ENCODE measurements around the gene TSSK2.

TSSK2 gene

DNA sequence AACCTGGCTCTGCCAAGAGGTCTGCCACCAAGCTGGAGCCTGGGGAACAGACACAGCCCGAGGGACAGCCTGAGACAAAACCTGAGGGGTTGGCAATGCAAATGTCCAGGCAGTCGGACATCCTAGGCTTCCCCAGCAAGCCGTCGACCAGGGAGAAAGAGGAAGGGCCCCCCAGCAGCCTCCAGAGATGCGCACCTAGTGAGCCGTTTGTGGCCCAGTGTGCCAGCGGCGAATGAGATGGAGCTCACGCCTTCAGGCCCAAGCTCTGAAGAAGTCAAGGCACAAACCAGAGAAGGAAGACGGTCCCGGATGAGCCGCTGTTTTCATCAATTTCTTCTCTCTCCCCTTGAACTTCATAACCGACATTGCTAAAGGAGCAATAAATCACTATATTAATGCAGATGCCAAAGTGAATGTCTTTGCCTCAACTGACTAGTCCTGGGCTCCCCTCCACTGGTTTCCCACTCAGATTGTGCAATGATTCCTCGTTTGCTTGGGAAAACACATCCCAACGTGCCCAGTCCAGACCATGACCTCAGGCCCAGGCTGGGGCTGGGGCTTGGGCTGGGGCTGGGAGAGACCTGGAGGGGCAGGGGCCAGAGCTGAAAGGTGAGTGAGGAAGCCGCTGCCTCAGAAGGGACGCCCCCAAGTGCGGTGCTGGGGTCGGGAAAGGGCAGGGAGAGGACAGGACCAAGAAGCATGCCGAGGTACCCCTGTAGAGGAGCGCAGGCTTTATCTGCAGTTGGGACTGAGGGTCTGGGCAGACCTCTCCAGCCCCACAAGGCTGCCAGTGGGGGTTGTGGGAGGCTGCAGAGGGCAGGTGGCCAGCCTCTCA, 5.4 kb upstream of the TSSK2 start:
- DNase-seq: no peak

DNA sequence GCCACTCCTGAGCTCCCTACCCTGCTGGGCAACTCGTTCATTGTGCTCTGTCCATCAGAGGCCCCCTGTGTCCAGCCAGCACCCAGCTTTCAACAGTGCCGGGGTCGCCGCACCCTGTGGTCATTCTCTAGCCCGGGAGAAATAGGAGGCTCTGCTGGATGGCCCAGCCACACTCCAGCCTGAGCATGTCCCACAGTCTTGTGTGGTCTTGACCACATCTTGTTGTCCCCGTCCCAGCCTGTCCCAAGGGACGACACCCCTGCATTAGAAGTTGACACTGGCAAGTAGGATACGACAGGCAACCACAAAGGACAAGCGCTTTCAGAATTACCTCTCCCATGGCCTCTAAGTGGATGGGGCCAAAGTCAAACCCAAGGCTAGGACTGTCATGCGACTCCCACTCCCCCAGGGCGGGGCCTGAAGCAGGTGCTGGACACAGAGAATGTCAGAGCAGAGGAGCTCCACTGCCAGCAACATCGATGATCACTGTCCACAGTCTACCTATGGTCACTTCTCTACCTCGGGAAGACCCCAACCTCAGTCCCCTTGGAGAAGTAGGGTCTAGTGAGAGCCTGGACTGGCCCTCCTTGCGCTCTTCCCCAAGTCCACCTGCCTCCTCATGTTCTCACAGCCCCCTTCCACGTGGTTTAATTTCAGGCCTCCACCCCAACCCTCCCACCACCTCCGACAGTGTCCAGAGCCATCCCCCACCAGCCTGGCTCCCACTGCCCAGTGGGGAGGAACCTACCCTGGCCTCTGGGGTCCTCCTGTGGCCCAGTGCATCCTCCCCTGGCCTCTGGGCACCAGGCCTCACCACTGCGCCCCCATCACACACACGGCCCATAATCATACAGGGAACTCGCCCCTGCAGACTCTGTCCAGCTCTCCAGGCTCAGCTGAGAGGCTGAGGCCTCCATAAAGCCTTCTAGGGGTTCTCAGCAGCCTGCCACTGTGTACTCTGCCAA, 4.5 kb upstream of the TSSK2 start:
- no peak for DNase-seq

DNA sequence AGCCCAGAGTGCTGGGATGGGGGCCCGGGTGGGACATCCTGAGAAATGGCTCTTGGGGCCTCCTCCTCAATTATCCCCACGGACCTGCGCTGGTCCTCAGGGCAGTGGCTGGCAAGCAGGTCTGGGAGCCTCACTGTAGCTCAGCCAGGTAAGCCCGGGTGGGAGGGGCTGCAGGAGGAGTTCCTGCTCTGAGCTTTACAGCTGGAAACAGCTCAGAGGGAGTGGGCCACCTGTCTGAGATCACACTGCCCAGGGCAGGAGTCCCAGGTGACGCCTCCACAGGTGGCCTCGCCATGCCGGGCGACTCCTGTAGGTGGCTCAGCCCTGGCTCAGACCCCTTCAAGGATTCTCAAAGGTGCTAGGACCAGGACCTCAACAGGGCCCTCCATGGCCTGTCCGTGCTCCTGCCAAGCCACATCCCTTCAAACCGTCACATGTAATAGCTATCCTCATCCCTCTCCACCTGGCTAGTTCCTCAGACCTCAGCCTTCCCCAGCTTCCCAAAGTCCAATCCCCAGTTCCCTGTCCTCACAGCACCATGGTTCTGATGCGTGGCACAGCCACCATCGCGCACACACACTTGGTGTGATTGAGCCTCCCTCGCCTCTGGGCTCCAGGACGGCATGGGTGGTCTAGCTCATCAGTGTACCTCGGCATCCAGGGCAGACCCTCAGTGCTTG, 3.6 kb upstream of the TSSK2 start:
- DNase-seq: no peak

DNA sequence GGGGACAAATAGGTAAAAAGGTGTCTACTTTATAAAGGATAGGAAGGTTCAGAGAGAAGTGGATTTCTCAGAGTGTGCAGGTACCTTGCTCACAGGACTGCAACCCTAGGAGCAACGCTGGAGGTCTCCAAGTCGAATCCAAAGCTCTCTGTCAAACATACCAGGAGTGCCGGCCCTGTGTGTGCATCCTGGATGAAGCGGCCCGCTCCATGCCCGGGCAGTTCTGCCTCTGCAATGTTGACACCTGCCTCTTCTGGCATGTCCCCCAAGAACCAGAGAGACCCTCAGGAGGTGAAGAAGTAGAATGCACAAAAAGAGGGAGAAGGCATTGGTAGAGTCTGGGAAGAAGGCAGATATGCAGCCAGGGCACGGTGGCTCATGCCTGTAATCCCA, 3.1 kb upstream of the TSSK2 start:
- no peak for DNase-seq

DNA sequence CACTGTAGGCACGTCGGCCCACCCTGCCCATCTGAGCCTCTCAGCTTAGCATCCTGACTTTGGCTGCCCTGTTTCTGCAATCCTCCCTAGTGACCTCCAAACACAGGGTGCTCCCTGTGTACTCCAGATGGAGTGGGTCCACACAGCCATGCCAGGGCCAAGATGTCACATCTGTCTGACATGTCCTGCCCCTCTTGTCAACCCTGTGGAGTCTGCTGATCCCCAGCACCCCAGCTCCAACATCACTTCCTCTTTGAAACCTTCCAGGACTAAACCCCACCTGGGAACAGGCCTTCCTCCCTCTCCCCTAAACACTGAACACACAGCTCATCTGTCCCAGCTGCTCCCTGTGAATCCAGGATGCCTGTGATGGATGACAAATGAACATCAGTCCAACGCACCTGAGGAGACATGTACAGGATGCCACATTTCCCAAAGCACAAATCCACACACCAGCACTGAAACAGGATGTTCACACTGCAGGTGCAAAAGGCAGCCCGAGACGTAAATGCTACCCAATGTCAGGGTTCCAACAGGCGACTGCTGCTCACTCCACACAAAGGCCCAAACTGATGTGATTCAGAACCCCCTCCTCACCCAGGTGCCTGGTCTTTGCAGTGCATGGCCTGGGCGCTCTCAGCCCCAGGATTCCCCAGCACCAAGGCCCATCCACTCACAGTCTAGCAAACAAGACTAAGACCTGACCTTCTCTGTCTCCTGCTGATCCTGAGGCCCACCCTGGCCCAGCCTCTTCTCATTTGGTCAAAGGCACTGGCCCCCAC, 2.0 kb upstream of the TSSK2 start:
- no peak for DNase-seq

DNA sequence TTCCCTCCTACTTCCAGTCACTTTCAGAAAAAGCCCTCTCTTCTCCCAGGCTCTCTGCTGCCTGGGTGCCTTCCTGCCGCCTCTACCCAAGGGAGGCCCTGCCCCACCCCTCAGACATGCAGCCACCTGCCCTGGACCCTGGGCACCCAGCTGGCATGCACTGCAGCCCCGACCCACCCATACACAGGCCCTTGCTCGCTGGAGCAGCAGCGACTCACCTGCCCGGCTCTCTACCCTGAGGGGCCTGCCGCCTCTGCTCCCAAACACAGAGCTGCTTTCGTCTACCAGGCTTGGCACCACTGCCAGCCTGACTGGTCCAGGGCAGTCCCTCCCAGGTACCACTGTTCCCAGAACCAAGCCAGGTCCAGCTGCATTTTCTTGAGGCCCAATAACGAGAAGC, 1.2 kb upstream of the TSSK2 start:
- no peak for DNase-seq

DNA sequence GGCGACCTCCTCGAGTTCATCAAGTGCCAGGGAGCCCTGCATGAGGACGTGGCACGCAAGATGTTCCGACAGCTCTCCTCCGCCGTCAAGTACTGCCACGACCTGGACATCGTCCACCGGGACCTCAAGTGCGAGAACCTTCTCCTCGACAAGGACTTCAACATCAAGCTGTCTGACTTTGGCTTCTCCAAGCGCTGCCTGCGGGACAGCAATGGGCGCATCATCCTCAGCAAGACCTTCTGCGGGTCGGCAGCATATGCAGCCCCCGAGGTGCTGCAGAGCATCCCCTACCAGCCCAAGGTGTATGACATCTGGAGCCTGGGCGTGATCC, 542 bp downstream of the TSSK2 start:
- DNase-seq: no peak

DNA sequence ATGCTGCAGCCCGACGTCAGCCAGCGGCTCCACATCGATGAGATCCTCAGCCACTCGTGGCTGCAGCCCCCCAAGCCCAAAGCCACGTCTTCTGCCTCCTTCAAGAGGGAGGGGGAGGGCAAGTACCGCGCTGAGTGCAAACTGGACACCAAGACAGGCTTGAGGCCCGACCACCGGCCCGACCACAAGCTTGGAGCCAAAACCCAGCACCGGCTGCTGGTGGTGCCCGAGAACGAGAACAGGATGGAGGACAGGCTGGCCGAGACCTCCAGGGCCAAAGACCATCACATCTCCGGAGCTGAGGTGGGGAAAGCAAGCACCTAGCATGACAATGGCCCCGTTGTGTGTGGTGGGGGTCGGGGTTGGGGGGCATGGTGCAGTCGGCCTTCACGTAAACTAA, 1.0 kb downstream of the TSSK2 start:
- no peak for DNase-seq

DNA sequence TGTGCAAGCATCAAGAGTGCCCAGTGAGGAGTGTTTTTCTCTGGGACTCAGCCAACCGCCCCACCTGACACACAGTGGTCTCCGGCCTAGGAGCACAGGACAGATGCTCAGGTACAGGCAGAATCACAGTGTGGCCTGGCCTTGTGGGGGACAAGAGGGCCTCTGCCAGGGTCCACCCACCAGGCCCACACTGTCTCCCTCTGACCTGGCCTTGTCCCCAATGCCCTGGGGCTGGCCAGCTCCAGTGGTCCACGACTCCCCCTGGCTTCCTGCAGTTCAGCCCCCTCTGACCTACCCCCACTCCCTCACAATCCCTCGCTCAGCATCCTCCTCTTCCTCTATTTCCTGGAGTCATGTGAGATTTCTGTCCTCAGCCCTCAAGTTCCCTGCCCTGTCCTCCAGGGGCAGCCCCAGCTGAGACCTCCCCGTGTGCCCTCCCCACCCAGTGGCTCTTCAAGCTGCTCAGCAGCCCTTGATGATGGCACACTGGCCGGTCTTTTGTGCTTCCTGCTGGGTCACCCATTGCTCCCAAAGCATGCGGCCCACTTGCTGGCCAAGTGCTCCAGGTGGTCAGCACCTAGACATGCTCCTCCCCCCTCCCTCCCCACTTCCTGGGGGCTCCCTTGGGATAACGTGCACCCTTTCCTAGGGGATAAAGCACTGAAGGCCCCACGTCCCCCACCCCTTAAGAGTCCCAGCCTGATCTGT, 1.7 kb downstream of the TSSK2 start:
- no peak for DNase-seq

DNA sequence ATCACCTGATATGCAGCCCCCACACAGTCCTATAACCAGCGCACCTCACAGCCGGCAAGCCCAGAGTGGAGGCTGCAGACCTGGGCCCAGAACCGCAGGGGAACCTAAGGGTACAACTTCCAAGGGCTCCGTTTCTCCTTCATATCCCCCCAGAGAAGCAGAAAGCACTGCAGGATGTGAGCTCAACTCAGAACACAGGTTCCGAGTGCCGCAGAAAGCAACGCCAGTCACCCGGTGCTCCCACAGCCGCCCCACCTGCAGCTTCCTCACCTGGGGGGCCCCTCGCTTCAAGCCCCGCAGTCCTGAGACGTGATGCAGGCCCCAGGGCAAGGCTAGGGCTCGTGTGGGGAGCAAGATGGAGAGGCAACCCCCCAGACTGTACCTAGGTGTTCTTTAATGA, 2.5 kb downstream of the TSSK2 start:
- DNase-seq: no peak

DNA sequence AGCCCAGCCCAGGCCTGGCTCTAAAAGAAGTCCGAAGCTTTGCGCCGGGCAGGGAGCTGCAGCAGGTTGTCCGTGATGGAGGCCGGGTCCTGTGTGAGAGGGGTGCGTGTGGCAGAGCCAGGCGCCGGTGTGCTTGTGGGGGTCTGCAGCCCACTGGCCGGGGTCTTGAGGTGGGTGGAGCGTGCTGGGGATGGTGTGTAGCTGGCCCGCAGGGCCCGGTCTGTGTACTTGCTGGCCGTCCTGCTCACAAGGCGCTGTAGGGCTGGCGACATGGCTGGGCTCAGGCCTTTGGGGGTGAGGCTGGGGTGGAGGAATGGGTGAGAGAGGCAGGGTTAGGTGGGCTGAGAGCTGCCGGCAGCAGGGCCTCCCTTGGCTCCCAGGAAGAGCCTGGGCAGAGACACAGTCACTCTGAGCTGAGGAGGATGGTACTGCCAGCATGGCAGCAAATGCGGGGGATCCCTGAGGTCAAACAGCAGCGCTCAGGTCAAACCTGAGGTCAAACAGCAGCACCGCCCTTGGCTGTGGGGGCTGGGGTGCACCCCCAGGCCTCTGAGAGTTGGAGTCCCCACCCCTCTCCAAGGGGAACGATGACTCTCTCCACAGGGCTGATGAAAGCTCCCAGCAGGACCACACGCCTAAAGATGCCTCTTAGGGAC, 3.2 kb downstream of the TSSK2 start:
- no peak for DNase-seq

DNA sequence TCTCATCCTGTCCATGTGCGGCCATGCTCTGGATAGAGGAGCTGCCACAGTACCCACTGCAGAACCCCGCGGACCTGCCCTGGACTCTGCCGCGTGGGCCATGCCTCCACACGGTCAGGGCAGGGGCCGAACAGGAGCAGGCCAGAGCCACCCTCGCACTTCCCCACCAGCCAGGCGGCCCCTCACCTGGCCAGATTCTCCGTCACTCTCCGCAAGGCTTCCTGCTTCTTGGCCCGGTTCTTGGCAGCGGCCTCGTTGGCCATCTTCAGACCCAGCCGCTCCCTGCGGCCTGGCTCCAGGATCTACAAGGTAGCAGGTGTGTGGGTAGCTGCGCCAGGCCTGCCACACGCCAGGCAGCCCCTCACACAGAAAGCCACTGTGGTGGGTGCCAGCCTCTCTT, 3.8 kb downstream of the TSSK2 start:
- no peak for DNase-seq

DNA sequence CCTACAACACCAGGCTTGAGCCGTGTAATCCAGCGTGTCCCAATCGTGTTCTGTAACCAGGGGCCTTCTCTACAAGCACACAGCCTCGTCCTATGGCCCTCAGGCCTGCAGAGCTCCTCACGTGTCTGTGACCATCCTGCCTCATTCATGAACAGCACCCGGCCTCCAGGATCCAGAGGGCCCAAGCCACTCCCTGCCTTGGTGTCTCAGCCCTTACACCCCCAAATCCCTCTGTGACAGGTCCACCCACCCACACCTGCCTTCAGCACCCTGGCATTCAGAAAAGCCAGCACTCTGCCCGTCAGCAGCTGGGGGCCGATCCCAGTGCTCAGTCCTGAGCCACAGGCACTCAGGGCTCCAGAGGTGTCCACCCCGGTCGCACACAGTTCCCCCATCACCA, 5.8 kb downstream of the TSSK2 start:
- DNase-seq: no peak

DNA sequence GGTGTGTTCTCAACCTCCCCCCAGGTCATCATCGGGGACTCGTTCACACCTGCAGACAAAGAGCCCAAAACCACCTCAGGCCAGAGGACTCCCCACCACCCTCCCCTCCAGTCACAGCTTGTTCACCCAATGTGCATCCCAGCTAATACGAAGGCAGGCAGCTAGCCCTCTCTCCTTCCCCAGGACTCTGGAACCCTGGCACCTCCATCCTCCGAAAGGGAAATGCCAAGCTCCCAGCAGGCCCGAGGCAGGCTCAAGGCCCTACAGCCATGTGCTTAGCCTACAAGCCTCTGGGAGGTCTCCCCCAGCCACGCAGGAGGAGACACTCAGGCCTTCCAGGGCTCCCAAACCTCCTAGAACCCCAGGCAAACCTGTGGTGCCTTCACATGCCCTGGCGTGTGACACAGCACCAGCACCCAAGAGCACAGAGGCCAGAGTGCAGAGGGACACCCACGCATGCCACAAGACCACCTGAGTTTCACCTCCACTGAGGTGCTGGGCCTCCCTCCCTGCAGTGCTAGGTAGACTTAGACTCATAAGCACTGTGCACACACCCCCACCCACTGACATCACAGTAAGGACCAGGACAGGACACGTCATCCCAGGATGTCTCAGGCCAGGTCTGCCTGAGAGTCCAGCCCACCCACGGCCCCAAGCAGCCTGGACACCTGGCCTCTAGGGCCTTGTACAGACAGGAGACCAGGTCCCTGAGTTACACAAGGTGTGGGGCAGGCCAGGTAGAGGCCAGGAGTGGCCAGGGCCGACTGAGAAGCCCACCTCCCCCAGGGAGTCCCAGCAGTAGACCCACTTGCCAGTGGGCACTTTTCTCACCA, 6.5 kb downstream of the TSSK2 start:
- no peak for DNase-seq

DNA sequence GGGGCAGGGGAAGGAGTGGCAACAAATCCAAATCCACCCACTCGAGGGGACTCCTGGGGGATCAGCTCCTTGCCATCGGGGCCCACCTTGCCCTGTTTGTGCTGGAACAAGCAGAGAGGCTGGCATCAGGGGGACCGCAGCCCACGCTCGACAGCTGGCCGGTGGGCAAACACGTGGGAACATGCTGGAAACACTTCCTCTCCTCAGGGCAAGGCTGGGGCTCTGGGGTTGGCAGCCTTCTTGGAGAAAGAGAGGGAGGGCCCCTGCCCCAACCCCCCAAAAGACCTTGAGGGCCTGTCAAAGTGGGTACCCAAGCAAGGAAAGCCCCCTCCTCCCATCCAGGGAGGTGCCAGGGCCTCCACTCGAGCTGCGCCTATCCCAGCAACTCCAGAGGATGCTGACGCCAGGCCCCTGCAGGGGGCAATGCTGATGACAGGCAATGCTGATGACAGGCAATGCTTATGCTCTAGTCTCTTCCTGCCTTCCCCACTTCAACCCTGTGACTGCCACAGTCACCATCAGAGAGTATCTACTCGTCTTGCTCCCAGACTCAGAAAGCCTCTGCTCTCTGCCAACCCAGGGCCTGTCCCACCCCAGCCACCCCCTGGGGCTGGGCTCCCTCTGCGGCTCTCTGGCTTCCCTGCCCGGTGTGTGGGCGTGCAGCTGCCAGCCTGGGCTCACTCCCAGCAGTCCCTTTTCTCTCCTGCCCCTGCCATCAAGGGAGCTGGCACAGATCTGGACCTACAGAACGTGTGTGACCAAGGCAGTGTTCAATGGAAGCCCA, 7.3 kb downstream of the TSSK2 start:
- no peak for DNase-seq

DNA sequence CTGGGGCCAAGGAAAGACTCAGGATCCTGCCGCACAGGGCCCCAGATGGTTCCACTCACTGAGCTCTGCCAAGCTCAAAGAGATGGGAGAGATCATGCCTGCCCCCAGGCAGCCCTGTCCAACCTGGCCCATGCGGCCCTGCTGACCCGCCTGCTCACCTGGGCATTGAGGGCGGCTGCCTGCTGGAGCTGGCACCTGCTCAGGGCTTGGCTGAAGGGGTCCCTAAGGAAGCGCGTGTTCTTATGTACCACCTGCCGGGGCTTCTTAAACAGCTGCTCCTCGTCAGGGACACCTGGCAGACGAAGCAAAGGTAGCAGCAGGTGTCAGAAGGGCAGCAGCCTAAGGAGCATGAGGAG, 7.9 kb downstream of the TSSK2 start:
- no peak for DNase-seq

DNA sequence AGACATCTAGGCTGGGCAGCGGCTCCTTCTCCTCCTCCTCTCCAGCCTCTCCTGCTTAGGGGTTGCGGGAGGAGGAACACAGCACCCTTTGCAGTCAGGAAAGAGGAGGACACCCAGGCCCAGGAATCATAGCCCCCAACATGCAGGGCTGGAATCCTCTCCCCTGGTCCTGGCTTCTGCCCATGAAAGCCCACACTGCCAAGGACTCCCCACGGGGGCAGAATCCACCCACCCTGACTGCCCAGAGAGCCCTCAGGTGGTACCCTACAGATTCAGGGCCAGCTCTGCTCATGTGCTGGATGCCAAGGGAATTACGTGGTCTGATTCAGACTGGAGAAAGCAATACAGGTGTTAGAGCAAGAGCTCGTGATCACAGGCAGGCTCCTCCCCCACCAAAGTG, 8.9 kb downstream of the TSSK2 start:
- no peak for DNase-seq

DNA sequence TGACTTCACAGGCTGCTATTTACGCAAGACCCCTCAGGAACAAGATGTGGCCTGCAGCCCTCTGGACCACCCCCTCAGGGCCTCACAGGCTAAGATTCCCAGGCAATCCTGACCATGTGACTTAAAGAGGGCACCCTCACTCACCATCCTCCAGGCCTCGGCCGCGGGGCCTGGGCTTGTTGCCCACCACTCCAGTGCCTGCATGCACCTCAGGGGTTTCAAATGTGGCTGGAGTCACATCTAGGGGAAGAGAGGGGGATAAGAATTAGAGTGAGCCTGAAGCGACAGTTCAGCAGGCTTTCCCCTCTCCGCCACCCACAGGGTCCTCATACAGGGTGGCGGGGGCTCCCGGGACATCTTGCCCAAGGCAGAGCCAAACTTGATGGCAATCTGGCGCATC, 11.3 kb downstream of the TSSK2 start:
- no peak for DNase-seq

DNA sequence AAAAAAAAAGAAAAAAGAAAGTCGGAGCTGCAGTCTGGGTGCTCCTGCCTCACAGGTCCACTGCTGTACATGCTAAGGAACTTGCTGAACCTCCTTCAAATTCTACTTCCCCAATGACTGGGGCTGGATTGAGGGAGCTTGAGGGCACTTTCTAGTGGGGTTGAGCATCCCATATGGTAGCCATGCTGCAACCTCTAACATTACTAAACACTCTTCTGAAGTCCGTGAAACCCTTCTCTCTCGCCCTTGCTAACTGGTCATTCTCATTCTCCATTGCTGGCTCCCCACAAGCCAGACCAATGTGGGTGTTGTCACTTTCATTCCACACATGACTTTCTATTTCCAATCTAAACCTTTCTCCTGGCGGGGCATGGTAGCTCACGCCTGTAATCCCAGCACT, 12.1 kb downstream of the TSSK2 start:
- no peak for DNase-seq

DNA sequence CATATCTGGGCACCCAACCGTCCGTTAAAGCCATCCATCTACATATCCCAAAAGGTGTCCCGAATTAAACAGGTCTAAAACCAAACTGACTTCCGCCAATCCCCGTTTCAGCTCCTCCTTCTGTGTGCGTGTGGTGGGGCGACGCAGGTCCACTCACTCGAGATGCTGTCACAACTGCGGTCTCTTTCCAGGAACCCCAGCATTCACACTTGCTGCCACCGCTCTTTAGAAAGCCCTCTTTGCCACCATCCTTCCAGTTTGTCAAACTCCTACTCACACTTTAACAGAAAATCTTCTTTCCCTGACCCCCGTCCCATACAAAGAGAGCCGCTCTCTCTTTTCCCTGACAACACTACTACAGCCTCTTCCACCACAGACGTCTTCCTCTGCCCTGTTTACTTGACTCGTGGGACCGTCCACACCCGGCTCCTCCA, 12.9 kb downstream of the TSSK2 start:
- no peak for DNase-seq
